HG03139 (cell line): ENCODE data around the gene LRFN3.
"Not testable (repeated sequence)": the region's sequence is repeated elsewhere in the genome, so short reads cannot be mapped to it uniquely, and the experiment has no call there.

Experiments
- ATAC-seq: cut with Tn5 transposase; IDR thresholded peaks from one replicate; pipeline ENCODE4 v1.9.1; 2021; ENCODE audit not compliant: unreplicated experiment

LRFN3 gene

DNA sequence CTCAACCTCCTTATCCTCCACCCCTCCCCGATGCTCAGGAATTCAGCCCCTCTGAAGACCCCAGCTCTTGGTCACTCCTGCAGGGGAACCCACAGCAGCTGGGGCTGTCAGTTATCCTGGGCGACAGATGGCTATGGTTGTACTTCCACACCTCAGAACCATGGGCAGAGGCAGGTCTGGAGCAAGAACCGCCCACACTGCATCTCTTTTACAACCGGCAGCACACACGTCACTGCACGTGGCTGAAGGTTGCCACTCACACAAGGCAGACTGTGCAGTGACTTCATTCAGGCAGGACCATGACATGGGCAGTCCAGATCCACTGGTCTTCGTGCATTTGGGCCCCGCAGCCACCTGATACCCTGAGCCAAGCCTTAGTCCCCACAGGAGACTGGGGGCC lies 37.3 kb downstream of the LRFN3 start:
- no peak for ATAC-seq

DNA sequence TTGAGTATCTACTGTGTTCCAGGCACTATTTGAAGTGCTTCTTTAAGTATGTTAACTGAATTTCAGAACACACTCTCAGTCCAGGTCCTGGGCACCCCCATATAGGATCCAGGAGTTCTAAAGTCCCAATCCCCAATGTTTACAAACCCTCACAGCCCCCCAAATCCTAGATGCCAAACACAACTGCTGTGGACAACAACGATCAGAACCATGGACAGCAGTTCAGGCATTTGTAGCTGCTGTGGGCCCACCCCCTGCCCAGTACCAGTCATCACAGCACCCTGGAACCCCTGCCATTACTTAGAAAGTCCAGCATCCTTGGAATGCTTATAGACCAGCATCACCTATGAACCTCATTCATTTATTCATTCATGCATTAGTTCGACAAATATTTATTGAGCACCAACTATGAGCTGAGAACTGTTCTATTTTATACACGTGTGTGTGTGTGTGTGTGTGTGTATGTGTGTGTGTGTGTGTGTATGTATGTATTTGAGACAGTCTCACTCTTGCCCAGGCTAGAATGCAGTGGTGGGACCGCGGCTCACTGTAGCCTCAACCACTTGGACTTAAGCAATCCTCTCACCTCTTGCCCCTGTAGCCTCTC lies 39.5 kb downstream of the LRFN3 start:
- ATAC-seq = no peak

DNA sequence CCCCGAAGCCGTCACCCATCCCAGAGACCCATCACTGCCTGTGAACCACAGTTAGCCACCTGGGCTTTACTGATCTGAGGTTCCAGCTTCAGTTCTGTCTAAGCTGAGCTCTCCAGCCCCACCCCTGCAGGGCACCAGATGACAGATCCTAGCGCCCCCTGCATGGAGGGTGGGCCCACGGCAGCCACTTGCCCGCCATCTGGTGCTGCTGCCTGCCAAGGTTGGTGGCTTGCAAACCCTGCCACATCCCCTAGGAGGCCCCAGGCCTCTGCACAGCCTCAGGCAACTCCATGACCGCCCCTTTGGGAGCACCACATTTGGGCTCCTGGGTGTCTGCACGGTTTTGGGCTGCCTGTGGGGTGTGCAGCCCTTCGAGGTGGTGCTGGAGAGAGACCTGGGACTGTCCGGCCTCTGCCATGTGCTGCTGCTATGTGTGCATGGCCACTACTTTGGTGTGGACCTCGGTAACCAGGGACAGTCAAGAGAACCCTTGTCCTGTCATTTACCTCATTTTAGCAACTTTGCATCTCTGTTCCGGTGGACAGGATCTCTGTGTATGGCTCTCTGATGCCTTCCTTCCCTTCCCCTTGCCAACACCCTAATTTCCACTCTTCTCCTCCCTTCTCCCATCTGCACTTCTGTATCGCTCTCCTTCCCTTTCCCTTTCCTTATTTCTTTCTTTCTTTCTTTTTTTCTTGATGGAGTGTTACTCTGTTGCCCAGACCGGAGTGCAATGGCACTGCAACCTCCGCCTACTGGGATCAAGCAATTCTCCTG lies 41.5 kb downstream of the LRFN3 start:
- ATAC-seq = no peak

DNA sequence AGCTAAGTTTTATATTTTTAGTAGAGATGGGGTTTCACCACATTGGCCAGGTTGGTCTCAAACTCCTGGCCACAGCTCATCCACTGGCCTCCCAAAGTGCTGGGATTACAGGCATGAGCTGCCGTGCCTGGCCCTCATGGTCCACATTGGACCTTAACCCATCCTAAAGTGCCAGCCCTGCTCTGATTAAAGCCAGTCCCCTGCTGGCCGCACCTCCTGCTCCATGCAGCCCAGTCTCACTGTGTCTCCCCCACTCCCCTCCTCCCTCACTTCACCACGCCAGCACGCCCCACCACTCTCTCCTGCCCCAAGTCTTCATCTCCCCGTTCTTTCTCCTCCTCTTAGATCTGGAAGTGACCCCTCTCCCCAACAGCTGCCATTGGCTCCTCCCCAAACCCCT lies 42.1 kb downstream of the LRFN3 start:
- ATAC-seq = no peak

DNA sequence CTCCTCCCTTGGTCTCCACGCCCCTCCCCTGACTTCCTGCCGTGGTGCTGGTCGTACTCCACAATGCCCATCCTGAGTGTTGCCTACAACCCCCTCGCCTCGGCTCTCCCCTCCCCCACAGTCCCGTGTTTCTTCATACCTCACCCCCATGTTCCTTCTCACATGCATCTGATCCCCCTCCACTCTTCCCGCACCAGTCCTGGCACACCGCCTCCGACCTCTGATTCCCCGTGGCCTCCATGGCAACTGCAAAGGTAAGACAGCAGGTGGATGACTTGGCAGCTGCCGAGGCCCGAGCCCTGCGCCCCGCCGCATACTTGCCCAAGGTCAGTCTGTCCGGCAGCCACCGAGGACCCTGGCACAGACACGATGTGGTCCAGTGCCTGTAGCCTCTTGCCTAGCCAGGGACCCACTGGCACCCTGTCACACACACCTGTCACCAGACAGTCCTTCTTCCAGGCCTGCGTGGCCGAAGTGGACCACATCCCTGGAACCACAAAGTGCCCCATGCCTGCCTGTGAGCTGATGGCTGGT lies 42.7 kb downstream of the LRFN3 start:
- no peak for ATAC-seq

DNA sequence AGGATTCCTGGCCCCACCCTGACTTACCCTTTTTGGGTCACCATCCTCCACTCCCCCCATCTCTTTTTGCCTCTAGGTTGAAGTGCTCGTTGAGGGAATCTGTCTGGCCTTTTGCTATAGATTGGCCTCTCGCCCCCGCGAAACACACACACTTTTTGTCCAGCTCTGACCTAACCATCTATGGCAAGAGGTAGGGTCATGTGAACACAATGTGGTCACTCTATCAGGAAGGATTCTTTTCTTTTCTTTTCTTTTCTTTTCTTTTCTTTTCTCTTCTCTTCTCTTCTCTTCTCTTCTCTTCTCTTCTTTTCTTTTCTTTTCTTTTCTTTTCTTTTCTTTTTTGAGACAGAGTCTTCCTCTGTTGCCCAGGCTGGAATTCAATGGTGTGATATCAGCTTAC lies 44.8 kb downstream of the LRFN3 start:
- not testable (repeated sequence) for ATAC-seq

DNA sequence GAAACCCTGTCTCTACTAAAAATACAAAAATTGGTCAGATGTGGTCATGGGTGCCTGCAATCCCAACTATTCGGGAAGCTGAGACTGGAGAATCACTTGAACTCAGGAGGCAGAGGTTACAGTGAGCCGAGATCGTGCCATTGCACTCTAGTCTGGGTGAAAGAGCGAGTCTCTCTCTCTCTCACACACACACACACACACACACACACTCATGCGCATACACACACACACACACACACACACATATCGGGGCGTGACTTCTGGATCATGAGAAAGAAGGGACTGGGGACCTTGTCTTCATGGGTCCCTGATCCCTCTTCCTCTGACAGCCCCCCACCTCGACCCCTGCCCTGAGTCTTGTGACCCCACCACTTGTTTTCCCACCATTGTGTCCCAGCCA lies 47.0 kb downstream of the LRFN3 start:
- no peak for ATAC-seq

DNA sequence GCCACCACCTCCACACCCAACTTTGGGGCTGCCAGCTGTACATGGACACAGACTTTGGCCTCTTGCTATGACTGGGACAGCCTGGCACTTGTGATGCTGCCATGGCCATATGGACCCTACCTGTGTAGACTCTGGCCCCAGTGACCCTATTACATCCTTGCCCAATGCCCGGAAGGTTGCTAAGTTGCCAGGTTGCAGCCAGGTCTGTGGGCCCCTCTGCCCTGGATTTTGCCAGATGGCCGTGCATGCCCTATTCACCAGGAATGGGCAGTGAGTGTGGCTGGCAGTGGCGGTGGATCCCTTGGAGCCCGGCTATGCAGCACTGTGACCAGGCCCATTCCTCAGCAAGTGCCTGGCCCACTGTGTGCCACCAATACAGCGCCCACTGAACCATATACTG lies 49.9 kb downstream of the LRFN3 start:
- ATAC-seq = no peak

DNA sequence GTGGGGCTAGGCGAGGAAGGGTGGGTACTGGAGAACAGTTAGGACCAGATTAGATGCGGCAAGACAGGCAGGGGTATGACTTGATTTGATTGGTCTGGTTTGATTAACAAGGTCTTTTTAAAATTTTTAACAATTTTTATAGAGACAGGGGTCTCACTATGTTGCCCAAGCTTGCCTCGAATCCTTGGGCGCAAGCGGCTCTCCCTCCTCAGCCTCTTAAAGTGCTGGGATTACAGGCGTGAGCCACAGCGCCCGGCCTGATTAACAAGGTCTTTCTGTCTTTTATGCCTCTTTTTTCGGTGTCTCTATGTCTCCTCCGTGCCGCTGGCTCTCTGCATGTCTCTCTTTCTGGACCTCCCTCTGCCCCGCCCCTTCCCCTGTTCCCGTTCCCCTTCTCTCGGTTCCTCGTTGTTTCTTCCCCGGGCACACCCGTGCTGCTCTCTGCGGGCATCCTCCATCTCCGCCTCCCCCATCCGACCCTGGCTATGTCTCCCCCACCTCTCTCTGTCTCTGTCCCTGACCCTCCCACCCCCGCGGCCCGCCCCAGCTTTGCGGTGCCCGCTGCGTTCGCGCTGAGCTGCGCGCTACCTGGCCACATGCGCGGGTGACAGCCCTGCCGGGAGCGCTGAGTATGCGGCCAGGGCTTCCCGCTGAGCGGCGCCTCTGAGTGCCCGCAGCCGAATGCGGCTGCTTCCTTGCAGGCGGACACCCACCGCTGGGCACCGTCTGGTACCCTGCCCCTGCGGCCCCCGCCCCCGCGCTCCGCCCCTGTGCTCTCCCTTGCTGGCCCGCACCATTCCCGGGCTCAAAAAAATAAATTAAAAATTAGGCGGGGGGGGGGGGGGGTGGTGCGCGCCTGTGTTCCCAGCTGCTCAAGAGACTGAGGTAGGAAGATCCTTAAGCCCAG lies 50.7 kb downstream of the LRFN3 start:
- no peak for ATAC-seq

DNA sequence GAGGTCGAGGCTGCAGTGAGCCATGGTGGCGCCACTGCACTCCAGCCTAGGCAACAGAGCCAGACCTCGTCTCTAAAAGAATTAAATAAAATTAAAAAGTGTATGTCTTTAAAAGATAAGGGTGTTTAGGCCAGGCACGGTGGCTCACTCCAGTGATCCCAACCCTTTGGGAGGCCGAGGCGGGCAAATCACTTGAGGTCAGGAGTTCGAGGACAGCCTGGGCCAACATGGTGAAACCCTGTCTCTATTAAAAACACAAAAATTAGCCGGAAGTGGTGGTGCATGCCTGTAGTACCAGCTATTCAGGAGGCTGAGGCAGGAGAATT lies 51.4 kb downstream of the LRFN3 start:
- ATAC-seq = no peak

DNA sequence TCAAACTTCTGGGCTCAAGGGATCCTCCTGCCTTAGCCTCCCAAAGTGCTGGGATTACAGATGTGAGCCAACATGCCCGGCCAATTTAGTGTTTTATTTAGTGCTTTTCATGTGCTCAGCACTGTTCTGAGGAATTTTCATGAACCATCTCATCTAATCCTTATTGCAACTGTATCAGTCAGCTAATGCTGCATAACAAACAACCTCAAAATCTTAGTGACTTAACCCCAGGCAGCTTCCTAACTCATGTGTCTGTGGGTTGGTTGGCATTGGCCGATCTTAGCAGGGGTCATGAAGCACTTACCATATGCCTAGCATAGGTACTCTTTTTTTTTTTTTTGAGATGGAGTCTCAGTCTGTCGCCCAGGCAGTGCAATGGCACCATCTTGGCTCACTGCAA lies 52.6 kb downstream of the LRFN3 start:
- no peak for ATAC-seq

DNA sequence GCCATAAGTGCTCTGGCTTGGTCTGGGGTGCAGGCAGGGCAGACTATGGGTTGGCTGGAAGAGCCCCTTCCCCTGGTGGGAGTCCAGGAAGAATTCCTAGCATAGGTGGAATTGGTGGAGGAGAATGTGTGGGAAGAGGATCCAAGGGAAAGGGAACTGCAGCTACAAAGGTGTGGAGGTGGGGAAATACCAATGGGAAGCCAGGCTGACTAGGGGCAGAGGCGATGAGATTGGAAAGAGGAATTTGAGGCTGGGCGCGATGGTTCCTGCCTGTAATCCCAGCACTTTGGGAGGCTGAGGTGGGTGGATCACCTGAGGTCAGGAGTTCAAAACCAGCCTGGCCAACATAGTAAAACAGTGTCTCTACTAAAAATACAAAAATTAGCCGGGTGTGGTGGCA lies 54.0 kb downstream of the LRFN3 start:
- ATAC-seq = no peak

DNA sequence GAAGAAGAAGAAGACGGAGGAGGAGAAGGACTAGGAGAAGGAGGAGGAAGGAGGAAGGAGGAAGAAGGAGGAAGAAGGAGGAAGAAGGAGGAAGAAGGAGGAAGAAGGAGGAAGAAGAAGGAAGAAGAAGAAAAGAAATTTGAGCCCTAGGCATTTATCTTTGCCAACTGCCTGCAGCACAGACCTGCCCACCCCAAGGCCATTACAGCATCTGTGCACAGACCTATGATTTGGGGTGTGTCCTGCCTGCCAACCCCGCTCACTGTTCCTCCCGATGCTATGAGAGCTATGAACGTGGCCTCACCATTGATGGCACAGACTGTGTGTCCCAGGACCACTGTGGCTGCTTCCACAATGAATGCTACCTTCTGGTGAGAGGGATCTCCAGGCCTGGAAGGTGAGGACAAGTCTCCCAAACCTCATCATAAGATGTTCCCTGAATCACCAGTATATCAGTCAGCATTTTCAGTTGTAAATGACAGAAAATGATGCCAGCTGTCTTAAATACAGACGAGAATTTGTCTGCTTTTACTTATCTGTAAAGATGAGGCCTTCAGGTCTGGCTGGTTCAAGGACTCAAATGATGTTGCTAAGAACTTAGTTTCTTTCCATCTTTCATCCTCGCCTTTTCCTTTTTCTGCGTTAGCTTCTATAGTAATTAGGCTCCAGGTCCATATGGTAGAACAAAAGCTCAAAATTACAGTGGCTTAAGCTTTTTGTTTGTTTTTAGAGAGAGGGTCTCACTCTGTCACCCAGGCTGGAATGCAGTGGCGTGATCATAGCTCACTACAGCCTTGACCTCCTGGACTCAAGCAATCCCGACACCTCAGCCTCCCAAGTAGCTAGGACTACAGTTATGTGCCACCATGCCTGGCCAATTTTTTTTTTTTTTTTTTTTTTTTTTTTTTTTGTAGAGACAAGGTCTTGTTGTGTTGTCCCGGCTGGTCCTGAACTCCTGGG lies 54.9 kb downstream of the LRFN3 start:
- no peak for ATAC-seq

DNA sequence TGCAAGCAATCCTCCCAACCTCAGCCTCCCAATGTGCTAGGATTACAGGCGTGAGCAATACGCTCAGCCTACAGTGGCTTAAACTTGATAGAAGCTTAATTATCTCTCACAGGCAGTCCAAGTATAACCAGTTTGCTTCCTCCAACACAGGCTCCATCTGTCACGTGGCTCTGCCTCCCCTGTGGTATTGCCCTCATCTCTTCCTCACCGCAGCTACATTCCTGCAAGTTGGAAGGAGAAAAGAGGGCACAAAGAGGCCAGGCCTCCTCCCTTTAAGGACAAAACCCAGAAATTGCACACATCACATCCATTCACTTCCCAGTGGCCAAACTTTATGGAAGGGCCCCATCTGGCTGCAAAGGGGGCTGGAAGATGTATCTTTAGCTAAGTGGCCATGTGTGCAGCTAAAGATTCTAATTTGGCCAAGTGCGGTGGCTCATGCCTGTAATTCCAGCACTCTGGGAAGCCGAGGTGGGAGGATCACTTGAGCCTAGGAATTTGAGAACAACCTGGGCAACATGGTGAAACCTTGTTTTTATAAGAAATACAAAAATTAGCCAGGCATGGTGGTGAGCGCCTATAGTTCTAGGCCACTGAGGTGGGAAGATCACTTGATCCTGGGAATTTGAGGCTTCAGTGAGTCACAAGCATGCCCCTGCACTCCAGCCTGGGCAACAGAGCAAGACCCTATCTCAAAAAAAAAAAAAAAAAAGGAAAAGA lies 55.7 kb downstream of the LRFN3 start:
- no peak for ATAC-seq

DNA sequence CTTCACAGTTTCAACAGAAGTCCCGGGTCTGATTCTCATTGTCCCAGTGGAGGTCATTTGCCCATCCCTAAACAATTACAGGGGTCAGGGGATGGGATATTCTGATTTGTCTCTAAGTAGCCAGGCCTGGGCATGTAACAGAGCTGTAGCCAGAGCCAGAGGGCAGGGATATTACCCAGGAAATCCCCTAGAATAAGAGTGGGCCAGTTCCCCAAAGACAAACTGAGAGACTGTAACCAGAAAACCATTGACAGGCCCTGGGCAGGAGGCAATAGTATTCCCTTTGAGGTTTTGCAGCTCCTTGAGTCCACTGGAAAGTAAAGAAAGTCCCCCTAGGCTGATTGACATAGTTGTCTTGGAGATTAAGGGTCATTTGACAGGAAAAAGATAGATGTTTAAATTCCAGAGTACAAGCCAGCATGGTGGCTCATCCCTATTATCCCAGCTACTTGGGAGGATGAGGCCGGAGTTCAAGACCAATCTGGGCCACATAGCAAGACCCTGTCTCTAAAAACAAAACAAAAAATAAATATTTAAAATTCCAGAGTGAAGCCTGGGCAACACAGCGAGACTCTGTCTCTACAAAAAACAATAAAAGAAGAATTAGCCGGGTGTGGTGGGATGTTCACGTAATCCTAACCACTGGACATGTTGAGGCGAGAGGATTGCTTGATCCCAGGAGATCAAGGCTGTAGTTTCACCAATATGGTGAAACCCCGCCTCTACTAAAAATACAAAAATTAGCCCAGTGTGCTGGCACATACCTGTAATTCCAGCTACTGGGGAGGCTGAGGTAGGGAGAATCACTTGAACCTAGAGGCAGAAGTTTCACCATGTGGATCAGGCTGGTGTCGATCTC lies 57.0 kb downstream of the LRFN3 start:
- ATAC-seq = no peak

DNA sequence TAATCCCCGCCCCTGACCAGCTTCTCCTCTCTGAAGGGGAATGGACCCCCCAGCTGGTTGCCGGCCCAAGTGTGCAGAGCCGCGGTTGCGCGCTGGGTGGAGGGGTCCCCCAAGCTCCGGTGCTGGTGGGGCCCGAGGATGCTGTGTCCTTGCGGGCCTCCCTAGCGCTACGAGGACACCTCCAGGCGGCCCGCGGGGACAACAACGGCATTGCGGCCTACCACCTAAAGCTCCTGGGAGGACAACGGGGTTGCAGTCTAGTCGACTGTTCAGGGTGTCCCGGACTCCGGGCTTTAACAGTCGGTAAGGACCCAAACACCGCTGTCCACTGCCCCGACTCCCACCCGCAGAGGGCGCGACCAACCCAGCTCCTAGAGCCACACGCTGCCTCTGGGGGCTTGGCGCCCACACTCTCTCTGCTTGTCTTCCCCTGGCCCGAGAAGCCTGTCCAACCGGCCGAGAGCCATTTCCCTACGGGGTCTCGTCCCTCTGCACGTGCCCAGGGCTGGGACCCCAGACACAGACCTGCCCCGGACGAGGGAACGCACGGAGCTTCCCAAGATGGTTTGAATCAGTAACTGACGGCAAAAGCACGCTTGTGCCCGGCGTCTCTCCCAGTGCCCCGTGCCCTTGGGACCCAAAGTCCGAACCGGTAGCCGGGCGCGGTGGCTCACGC lies 57.9 kb downstream of the LRFN3 start:
- ATAC-seq = no peak
